GM12872 (cell line): ENCODE results near the gene SLC9A3.

ENCODE experiments used
- CTCF ChIP-seq: IDR thresholded peaks from 3 replicates; pipeline ENCODE4 v1.5.1; 2011; ENCODE audit warnings: low read depth, mild to moderate bottlenecking, low read length, moderate library complexity; ENCODE audit not compliant: insufficient read depth

Gene SLC9A3

GRCh38 chr5:420632-421286 is 103.5 kb downstream of the SLC9A3 start:
- TF ChIP-seq CTCF, result no peak
